Measurements from ENCODE around the gene RUNDC1.

- TF ChIP-seq KLF16 (tag by site-specific recombination; IDR thresholded peaks at IDR 0.05) (no peak), ZNF639 (tag by site-specific recombination; IDR thresholded peaks at IDR 0.05) (no peak), CTCF (tag by site-specific recombination; IDR thresholded peaks at IDR 0.05) (no peak), YY1 (tag by site-specific recombination; IDR thresholded peaks at IDR 0.05) (no peak), REST (tag by site-specific recombination; IDR thresholded peaks at IDR 0.05) (no peak), ZNF354C (tag by site-specific recombination; IDR thresholded peaks at IDR 0.05; ENCODE audit: borderline replicate concordance, low read depth) (no peak), ZBTB26 (tag by site-specific recombination; optimal IDR thresholded peaks at IDR 0.05) (no peak), ZNF248 (tag by site-specific recombination; IDR thresholded peaks at IDR 0.05) (no peak), HOXA7 (CRISPR knock-in tag; IDR thresholded peaks at IDR 0.05; ENCODE audit: borderline replicate concordance) (no peak), GLIS2 (tag by site-specific recombination; IDR thresholded peaks at IDR 0.05) (no peak), ZNF660 (tag by site-specific recombination; IDR thresholded peaks at IDR 0.05) (no peak)
- TF ChIP-seq, protein P1, sequence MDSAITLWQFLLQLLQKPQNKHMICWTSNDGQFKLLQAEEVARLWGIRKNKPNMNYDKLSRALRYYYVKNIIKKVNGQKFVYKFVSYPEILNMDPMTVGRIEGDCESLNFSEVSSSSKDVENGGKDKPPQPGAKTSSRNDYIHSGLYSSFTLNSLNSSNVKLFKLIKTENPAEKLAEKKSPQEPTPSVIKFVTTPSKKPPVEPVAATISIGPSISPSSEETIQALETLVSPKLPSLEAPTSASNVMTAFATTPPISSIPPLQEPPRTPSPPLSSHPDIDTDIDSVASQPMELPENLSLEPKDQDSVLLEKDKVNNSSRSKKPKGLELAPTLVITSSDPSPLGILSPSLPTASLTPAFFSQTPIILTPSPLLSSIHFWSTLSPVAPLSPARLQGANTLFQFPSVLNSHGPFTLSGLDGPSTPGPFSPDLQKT (IDR thresholded peaks at IDR 0.05; ENCODE audit: borderline replicate concordance, low read depth, low read length) = no peak
Measured at GRCh38 chr17:43014649-43015542, 34.5 kb downstream of the RUNDC1 start.

All from HEK293 (cell line).